Measurements from ENCODE around the gene TLE4. TPM values are rescaled to one million over a fixed set of nuclear protein-coding genes. Genes with fewer than 3 reads are reported as not detected.

The TLE4 gene
- total and polyA plus RNA-seq, 10 of the 15 experiments (the other 5 are each of a cell fraction or from before 2014, with no cell fraction given): 5.3 to 53.3 (median 23.3) TPM

DNA sequence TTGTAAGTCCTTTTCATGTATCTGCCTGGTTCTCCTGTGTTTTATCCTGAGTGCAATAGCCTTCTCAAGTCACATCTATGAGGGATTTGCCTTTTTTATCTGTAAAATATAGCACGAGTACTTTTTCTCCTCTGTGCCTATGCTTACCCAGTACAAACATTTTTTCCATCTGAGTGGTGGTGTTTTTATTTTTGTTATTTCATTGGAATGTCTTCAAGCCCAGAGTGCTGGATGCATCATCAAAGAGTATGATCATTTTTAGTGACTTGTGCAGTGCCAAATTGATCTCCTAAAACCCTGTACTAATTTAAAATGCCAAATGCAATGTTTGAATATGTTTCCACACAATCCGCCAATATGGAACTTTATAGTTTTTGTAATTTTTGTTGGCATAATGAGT is 86.1 kb downstream of the TLE4 start (continued):
- TF ChIP-seq, protein P1, sequence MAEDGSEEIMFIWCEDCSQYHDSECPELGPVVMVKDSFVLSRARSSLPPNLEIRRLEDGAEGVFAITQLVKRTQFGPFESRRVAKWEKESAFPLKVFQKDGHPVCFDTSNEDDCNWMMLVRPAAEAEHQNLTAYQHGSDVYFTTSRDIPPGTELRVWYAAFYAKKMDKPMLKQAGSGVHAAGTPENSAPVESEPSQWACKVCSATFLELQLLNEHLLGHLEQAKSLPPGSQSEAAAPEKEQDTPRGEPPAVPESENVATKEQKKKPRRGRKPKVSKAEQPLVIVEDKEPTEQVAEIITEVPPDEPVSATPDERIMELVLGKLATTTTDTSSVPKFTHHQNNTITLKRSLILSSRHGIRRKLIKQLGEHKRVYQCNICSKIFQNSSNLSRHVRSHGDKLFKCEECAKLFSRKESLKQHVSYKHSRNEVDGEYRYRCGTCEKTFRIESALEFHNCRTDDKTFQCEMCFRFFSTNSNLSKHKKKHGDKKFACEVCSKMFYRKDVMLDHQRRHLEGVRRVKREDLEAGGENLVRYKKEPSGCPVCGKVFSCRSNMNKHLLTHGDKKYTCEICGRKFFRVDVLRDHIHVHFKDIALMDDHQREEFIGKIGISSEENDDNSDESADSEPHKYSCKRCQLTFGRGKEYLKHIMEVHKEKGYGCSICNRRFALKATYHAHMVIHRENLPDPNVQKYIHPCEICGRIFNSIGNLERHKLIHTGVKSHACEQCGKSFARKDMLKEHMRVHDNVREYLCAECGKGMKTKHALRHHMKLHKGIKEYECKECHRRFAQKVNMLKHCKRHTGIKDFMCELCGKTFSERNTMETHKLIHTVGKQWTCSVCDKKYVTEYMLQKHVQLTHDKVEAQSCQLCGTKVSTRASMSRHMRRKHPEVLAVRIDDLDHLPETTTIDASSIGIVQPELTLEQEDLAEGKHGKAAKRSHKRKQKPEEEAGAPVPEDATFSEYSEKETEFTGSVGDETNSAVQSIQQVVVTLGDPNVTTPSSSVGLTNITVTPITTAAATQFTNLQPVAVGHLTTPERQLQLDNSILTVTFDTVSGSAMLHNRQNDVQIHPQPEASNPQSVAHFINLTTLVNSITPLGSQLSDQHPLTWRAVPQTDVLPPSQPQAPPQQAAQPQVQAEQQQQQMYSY (CRISPR knock-in tag; IDR thresholded peaks at IDR 0.05): no peak

DNA sequence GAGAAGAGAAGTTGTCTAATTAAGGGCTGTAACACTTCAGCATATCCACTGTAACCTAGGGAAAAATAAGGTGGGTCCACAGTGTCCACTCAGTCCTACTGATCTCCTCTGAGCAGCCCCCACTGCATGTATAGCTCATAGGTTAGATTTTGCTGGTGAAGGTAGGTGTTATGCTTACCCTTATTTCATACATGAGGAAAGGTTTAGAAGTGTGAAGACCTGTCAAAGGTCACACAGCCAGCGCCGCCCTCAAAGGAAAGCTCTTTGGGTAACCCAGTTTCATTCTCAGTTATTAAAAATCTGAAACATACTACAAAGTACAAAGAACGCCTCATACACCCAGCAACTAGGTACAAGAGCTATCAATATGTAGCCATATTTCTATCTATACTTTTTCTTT is 87.2 kb downstream of the TLE4 start:
- DNase-seq (ENCODE audit: low read depth, low spot score): no peak
- in situ Hi-C loops (cut with MboI) (no loop called here), intact Hi-C loops (cut with micrococcal nuclease; ENCODE audit: unreplicated experiment) (no loop called here)
- H4K20me1 ChIP-seq (ENCODE audit: control insufficient read depth, insufficient read depth): no peaks in the 10 kb centered on the region
- 94% methylated on average over 3 of the region's 3 CpGs for WGBS (ENCODE audit: insufficient coverage, insufficient replicate concordance, low lambda C conversion rate, missing lambda C conversion rate)
- no peaks in the 10 kb centered on the region for H3K27me3 ChIP-seq (replicated peaks in 1 of 2; ENCODE audit: control insufficient read depth in 2 of 2, insufficient read depth in 2 of 2, low read length in 1 of 2)
- 0 out of 2 replicates have a peak, but pooled peaks have one; percentile 15 for TF ChIP-seq NR2F1 (conservative IDR thresholded peaks at IDR 0.05)
- no peak for TF ChIP-seq NFIC (IDR thresholded peaks at IDR 0.05; ENCODE audit: low read depth, low read length)
- H3K4me2 ChIP-seq (ENCODE audit: control insufficient read depth, insufficient read depth): no peak overlapping the region
- no TSS peak for BruUV-seq (replicated peaks)
- H3K9ac ChIP-seq (ENCODE audit: control insufficient read depth, insufficient read depth, low read length): no peak overlapping the region
- CTCF ChIA-PET: interaction anchor here (0.8 kb wide), 1 partner anchor 42 kb away, joined by 4 read pairs; no protein-coding TSS in a partner anchor
- SMC1A ChIA-PET (ENCODE audit: uncharacterized antibody, unreplicated experiment): interaction anchor here (1.2 kb wide), 1 partner anchor 27 kb away, joined by 4 read pairs; no protein-coding TSS in a partner anchor
- RAD21 ChIA-PET (ENCODE audit: unreplicated experiment): no interaction called here
- H2AFZ ChIP-seq (ENCODE audit: control insufficient read depth, low read depth, low read length): no peak overlapping the region
- POLR2A ChIA-PET: no interaction called here
- H3K9me3 ChIP-seq (replicated peaks; ENCODE audit: control insufficient read depth, insufficient read depth, low read length): no peaks in the 10 kb centered on the region
- no peak overlapping the region for H3K27ac ChIP-seq (ENCODE audit: control insufficient read depth, insufficient read depth)
- H3K79me2 ChIP-seq (ENCODE audit: control insufficient read depth, insufficient read depth, low read length): no peaks in the 10 kb centered on the region
- H3K4me1 ChIP-seq (ENCODE audit: control insufficient read depth, insufficient read depth, low read length): no peaks in the 10 kb centered on the region
- no peak overlapping the region for H3K4me3 ChIP-seq
- peaks cover 0 to 2% of the 10 kb centered on the region in 2 experiments; a peak in 2 of 4 replicates for H3K36me3 ChIP-seq (ENCODE audit: control insufficient read depth in 2 of 2, insufficient read depth in 2 of 2, low read length in 1 of 2)
- no peak for ATAC-seq
- FAIRE-seq: no peak
